ENCODE data around the gene RPL11.
"Not testable (repeated sequence)": the region's sequence is repeated elsewhere in the genome, so short reads cannot be mapped to it uniquely, and the experiment has no call there.

RPL11 gene

DNA sequence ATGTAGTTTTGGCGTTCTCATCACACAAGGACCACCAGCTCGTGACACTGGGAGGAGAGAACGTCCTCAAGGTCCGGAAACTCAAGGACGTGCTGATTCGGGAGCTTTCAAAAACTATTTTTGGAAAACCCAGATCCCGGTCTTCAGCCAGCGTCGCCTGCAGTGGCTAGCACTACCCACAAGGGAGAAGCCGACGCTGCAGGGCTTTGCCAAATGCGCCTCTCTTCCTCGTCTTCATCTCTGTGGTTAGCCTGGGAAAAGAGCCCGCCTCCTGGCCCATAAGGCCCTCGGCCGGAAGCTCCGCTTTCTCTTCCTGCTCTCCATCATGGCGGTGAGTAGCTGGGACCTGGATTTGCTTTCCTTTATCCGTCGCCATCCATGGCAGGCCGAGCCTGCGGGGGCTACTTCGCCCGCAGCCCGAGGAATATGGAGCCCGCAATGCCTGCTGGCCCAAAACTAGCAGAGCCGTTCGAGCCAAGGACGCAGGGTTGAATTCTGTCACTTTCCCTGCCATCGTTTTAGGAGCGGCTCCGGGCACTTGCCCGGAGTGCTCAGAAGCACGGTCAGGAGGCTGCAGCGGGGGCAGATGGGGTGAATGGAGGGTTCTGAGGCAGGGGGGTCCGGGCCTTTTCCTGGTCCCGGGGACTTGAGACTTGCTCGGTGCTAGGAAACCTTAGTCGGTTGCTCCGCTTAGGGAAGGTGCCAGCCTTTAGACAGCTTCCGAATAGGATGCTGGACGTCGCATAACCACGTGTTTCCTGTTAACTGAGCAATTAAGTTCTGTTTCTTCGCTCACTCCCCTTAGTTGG is at the start of gene RPL11:
TSS of gene RPL11 (plus strand) at position 308 of the 809 bp plus-strand sequence. CDS start at position 326, 18 bp downstream.
- in situ Hi-C loops (cut with HindIII; ENCODE audit: low pct_ligation_motif_present, low pct_unique_long_range_greater_than_20kb, low sequenced_read_pairs): no loop called here
- peak; percentile 95 for DNase-seq

DNA sequence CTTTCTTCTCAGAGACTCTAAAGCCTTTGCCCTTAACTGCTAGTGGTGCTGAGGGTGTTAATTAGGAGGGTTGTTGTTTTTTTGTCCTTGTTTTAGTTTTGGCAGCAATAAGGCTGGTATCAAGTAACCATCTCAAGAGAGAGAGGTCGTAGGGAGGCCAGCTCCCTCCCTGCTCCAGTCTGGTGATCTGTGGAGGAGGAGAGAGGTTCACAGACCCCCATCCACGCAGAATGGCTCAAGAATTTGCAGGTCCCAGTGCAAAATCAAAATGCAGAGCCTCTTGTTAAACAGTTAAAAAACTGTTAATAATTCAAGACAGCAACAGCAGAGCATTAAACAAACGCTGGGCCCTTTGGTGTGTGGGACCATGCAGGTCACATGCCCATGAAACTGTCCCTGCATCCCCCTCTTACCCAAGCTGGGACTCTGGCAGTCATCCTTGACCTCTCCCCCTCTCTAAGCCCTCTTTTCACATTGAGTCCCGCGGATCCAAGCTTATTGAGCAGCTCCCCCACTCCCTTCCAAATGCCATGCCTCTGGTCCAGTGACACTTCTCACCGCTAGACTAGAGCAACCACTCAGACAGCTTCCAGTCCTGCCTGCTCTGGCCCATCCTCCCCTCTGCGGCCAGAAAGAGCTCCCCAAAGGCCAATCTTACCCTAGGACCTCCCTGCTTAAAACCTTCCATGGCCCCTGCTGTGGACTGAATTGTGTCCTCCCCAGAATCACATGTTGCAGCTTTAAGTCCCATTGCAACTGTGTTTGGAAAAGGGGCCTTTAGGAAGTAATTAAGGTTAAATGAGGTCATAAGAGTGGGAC is 47.7 kb upstream of the RPL11 start:
- in situ Hi-C loops (cut with HindIII; ENCODE audit: low pct_ligation_motif_present, low pct_unique_long_range_greater_than_20kb, low sequenced_read_pairs): no loop called here
- DNase-seq: no peak

DNA sequence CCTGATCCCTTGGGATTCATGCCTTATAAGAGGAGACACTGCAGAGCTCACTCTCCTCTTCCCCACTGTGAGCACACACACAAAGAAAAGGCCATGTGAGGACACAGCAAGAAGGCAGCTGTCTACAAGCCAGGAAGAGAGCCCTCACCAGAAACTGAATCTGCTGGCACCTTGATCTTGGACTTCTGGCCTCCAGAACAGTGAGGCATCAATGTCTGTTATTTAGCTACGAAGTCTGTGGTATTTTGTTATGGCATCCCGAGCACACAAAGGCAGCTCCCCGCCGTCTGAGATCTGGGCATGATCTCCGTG is 47.1 kb upstream of the RPL11 start:
- DNase-seq: no peak
- in situ Hi-C loops (cut with HindIII; ENCODE audit: low pct_ligation_motif_present, low pct_unique_long_range_greater_than_20kb, low sequenced_read_pairs): no loop called here

DNA sequence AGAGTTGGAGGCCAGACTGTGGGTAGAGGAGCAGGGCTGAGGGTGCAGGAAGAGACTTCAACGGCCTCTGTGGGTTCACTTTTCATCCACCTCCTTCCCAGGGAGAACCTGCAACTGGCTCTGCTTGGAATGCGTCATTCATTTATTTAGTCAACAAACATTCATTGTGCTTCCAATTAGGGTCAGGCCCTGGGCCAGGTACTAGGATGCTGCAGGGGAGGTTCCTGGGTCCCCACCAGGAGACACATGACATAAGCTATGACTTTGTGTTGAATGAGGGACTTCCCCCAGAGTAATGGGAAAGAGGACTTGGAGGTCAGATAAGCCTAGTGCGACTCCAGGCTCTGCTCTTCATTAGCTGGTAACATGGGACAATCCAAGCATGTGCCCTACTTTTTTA is 46.3 kb upstream of the RPL11 start:
- in situ Hi-C loops (cut with HindIII; ENCODE audit: low pct_ligation_motif_present, low pct_unique_long_range_greater_than_20kb, low sequenced_read_pairs): no loop called here

DNA sequence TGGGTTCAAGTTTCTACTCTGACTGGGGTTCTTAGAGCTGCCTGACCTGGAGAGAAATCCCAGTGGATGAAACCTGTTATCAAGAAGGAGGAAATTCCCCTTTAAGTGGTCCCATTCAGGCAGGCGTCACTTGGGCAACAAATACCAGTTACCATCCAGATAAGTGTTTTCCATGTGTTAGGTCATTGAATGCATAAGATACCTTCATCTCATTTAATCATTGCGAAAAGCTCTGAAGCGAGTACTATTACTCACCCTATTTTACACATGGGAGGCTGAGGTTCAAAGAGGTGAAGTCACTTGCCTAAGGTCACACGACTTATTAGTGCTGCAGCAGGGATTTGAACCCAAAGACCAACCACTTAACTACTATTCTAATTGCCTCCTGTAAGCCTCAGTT is 45.5 kb upstream of the RPL11 start:
- in situ Hi-C loops (cut with HindIII; ENCODE audit: low pct_ligation_motif_present, low pct_unique_long_range_greater_than_20kb, low sequenced_read_pairs): no loop called here
- no peak for DNase-seq

More for the DNA sequence above, 46.3 kb upstream of the RPL11 start:
- no peak for DNase-seq

DNA sequence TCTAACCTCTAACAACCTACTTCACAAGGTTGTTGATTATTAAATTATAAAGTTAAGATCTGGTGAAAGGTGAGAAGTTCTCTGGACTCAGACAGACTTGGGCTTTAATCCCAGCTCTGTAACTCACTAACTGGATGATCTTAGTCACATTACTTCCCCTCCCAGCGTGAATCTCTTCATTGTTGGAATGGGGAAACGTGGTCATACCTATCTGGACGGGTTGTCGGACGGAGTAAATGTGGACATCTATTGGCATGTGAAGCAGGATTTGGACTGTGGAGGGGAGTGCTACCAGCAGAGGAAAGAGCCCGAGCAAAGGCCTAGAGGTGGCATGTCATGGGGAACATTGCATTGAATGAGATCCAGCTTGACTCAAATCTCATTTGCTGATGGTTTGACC is 45.1 kb upstream of the RPL11 start:
- DNase-seq: no peak
- in situ Hi-C loops (cut with HindIII; ENCODE audit: low pct_ligation_motif_present, low pct_unique_long_range_greater_than_20kb, low sequenced_read_pairs): no loop called here

DNA sequence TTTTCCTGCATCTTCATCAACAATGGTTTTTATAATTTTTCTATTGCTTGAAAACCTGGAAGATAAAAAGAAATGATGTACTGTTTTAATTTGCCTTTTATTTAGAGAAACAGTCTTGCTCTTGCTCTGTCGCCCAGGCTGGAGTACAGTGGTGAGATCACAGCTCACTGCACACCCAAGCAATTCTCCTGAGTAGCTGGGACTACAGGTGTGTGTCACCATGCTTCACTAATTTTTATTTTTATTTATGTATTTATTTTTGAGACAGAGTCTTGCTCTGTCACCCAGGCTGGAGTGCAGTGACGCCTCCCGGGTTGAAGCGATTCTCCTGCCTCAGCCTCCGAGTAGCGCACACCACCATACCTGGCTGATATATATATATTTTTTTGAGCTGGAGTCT is 43.0 kb upstream of the RPL11 start:
- no peak for DNase-seq
- in situ Hi-C loops (cut with HindIII; ENCODE audit: low pct_ligation_motif_present, low pct_unique_long_range_greater_than_20kb, low sequenced_read_pairs): no loop called here

DNA sequence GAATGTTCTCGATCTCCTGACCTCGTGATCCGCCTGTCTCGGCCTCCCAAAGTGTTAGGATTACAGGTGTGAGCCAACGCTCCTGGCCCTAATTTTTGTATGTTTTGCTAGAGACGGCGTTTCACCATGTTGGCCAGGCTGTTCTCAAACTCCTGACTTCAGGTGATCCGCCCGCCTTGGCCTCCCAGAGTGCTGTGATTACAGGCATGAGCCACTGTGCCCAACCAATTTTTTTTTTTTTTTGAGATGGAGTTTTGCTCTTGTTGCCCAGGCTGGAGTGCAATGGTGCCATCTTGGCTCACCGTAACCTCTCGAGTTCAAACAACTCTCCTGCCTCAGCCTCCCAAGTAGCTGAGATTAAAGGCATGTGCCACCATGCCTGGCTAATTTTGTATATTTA is 42.4 kb upstream of the RPL11 start:
- DNase-seq; in situ Hi-C loops (cut with HindIII; ENCODE audit: low pct_ligation_motif_present, low pct_unique_long_range_greater_than_20kb, low sequenced_read_pairs): not testable (repeated sequence)

DNA sequence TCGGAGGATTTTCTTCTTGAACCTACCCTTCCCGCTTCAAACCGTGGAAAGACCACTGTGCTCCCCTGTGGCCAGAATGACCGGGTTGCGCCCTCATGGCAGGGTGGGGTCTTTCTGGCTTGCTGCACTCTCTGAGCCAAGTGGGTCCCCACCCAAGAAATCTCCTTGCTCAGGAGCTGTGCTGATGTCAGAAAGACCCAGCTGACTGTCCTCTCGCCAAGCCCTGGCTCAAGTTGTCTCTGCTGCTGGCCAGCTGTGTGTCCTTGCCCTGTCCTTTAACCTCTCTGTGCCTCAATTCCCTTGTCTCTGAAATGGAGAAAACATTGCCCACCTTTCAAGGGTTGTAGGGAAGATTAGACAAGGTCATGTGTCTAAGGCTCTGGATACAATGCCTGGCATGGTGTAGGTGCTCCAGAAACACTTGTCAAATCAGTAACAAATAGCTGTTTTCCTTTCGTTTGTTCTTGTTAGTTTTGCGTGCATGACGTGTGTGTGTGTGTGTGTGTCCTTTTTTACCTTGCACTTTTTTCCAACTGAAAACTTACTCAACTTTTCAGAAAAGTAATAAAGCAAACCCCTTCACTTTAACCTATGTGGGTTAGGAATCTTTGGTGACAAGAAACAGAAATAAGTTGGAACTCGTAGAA is 41.1 kb upstream of the RPL11 start:
- in situ Hi-C loops (cut with HindIII; ENCODE audit: low pct_ligation_motif_present, low pct_unique_long_range_greater_than_20kb, low sequenced_read_pairs): no loop called here

DNA sequence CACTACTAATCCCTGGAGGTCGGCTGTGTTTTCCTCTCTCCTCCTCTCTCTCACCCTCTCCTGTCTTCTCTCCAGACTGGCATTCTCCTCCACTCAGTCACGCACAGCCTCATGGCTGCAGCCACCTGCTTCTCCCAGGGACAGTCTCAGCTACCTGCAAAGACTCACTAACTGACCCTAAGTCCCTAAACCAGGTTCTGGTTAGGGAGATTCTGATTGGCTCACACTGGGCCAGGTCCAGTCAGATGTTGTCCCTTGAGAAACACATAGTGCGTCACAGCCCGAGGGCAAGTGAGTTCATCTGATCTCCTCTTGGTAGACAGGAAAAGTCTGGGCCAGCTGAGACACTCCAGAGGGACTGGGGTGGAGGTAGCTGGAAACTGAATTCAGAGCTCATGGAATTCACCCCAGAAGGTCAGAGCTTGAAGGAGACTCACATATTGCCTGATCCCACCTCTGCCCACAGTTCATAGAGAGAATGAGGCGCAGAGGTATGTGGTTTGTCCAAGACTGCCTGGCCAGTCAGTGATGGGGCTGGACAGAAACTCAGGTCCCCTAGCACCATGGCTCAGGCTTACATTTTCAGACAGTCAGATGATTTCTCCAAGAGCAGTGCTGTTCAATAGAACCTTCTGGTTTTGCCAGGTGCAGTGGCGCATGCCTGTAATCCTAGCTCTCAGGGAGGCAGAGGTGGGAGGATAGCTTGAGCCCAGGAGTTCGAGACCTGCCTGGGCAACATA is 40.4 kb upstream of the RPL11 start:
- in situ Hi-C loops (cut with HindIII; ENCODE audit: low pct_ligation_motif_present, low pct_unique_long_range_greater_than_20kb, low sequenced_read_pairs): no loop called here
- no peak for DNase-seq

More for the DNA sequence above, 41.1 kb upstream of the RPL11 start:
- DNase-seq: no peak

DNA sequence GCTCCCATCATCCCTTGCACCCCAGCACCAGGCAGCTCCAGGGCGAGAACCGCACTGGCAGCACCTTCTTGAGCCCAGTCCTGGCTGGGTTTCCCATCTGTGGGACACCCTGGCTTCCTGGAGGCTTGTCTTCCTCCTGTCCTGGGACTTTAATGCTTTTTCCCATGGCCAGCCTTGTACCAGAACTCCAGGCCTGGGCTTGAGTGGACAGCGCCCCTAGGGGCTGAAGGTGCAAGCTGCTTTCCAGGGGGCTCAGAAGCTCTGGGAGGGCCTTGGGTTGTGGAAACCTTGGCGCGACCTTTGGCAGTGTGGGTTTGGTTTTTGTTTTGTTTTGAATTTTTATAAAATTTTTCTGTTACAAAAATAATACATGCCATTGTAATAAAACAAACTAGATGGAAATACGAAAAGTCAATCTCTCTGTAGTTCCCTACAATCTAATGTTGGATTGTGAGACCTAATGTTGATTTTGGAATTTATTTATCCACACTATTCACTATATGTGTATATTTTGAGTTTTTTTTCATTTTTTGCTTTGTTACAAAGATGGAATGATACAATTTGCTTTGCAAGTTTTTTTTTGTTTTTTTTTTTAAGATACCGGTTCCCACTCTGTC is 33.8 kb upstream of the RPL11 start:
- DNase-seq: peak; percentile 56
- in situ Hi-C loops (cut with HindIII; ENCODE audit: low pct_ligation_motif_present, low pct_unique_long_range_greater_than_20kb, low sequenced_read_pairs): no loop called here

DNA sequence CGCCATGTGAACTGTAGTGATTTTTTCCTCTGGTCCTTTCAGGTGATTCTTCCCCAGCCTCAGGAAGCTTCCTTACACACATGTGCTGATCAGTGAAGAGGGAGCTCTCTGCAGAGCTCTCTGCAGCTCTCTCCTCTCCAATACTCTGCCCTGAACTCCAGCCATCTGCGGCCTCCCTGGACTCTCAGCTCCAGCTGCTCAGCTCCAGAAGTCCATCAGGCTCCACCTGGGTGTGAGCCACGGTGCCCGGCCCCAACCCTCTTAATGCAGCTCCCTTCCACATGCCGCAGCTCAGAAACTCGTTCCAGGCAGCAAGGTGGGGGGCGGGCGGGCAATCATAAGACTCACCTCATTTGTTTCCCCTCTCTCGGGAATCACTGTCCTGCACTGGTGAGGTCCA is 30.9 kb upstream of the RPL11 start:
- no peak for DNase-seq
- in situ Hi-C loops (cut with HindIII; ENCODE audit: low pct_ligation_motif_present, low pct_unique_long_range_greater_than_20kb, low sequenced_read_pairs): no loop called here

DNA sequence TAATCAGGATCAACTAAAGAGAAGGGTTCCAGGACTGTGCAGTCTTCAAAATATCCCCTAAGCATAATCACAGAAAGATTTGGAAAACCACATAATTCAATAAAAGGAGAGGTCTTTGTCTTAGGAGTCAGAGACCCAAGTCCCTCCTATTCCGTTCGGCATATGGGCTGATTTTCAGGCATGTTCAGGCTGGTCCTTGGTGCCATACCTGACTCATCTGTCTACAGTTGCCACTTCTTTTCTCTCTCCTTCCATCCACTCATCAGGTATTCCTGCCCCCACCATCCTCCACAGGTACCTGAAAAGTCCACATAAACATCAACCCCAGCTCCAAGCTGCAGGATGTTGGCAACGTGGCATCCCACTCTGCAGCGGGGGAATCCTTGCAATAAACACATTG is 29.7 kb upstream of the RPL11 start:
- in situ Hi-C loops (cut with HindIII; ENCODE audit: low pct_ligation_motif_present, low pct_unique_long_range_greater_than_20kb, low sequenced_read_pairs): no loop called here
- no peak for DNase-seq

DNA sequence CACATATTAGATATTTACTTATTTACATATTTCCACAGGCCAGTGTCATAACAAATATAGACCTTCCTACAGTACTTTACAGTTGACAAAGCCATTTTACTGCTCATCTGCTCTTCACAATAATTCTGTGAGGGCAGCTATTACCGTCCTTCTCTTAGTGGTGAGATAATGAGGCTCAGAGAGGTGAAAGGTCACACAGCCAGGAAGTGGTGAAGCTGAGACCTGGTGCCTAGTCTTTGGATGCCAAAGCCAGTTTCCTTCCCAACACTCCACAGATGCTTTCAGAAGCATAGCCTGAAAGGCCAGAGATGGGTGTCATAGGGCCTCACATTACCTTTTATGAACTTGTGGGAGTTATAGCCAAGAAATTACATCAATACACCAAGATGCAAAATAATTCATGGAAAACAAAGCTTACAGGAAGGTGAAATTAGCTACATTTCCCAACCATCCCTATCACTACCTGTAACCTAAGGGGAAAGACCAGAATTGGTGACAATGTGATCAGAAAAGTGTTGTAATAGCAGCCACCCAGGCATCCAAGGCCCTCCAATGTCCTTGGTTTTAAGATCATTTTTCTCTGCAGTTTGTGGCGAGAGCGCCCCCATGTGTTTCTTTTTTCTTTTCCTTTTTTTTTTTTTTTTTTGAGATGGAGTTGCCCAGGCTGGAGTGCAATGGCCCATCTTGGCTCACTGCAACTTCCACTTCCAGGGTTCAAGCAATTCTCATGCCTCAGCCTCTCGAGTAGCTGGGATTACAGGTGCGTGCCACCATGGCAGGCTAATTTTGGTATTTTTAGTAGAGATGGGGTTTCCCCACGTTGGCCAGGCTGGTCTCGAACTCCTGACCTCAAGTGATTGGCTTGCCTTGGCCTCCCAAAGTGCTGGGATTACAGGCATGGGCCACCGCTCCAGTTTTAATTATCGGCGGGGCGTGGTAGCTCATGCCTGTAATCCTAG is 26.5 kb upstream of the RPL11 start:
- in situ Hi-C loops (cut with HindIII; ENCODE audit: low pct_ligation_motif_present, low pct_unique_long_range_greater_than_20kb, low sequenced_read_pairs): no loop called here
- DNase-seq: peak; percentile 24

DNA sequence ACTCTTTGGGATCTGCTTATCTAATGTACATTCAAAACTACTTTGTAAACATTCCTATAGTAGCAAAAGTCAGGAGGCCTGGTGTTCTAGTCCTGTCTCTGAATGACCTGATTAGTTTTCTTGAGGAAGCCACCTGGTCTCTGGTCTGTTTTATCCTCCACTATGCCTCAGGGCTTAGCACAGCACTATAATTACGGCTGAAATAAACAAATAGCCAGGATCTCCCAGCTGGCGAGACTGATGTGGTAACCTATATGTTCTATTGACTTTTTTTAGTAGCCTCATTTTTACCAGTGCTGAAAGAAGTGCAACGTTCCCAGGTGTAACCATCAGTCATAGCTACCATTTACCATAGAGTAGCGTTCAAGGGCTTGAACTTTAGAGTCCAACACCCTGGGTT is 24.2 kb upstream of the RPL11 start:
- in situ Hi-C loops (cut with HindIII; ENCODE audit: low pct_ligation_motif_present, low pct_unique_long_range_greater_than_20kb, low sequenced_read_pairs): no loop called here
- no peak for DNase-seq

DNA sequence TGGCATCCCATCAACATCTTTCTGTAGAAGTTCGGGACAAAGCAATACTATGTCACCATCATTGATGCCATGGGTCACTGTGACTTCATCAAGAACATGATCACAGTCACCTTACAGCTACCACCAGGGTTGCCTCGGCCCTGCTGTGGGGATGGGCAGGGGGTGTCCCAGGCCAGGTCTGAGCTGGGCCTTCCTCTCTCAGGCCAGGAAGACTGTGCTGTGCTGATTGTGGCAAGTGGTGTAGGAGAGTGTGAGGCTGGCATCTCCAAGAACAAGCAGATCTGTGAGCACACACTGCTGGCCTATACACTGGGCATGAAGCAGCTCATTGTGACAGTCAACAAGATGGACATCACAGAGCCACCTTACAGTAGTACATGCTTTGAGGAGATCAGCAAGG is 20.9 kb upstream of the RPL11 start:
- no peak for DNase-seq
- in situ Hi-C loops (cut with HindIII; ENCODE audit: low pct_ligation_motif_present, low pct_unique_long_range_greater_than_20kb, low sequenced_read_pairs): no loop called here

DNA sequence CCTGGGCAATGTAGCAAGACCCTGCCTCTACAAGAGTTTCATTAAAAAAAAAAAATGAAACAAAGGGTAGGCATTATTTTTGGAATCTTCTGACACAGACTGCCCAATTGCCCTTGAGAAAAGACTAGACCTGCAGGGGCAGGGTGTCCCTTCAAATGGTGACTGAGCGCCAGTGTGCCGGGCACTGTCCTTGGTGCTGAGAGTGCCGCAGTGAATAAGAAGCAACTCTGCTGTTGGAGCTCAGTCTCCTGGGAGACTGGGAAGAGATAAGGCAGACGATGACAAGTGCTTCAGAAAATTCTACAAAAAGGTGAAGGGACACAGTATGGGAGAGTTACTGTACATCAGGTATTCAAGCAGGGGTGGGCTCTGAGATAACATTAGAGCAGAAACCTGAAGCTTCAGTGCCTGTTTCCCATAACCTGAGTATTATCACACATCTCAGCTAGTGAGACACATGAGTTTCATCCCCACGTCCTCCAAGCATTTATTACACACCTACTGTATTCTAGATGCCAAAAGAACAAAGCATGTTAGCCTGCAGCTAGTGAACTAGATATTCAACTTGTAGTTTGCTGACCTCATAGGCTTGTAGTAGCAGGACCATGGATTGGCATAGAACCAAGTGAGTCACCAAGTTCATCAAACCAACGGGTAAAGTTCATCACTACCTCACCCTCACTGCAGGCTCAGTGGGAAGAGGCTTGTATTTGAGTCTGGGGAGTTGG is 18.4 kb upstream of the RPL11 start:
- peak; percentile 76 for DNase-seq
- in situ Hi-C loops (cut with HindIII; ENCODE audit: low pct_ligation_motif_present, low pct_unique_long_range_greater_than_20kb, low sequenced_read_pairs): no loop called here

Data from ACHN (cell line).